Breast epithelium (tissue), 3 donors: Measurements from ENCODE around the gene LRRC8C.

ENCODE experiments used
- CTCF ChIP-seq, 3 donors: fragments of 450-650 bp; IDR thresholded peaks; one replicate each; pipeline ENCODE4 v1.5.1; 2016 to 2017; ENCODE audit warnings: antibody characterized with exemption in 3 of 3, mild to moderate bottlenecking in 3 of 3, moderate library complexity in 3 of 3
- POLR2A ChIP-seq: fragments of 450-650 bp; IDR thresholded peaks from one replicate; pipeline ENCODE4 v1.6.1; 2016; ENCODE audit warnings: antibody characterized with exemption, mild to moderate bottlenecking, moderate library complexity

GRCh38 chr1:89765774-89766173, 132.9 kb downstream of the LRRC8C start:
- no peak for TF ChIP-seq CTCF (IDR thresholded peaks at IDR 0.05)
- TF ChIP-seq POLR2A = no peak
